DND-41 (cell line): ENCODE data around the gene PDE4C.

Experiments
- ATAC-seq: fragments of 200-7000 bp; cut with Tn5 transposase; 3 replicates; pipeline ENCODE4 v1.9.1; 2021; ENCODE audit warnings: low read depth; ENCODE audit not compliant: insufficient read depth
- DNase-seq: peaks from one replicate; pipeline ENCODE4 v3.0.0-alpha.2; 2020
- H2AFZ ChIP-seq: 2 replicates; pipeline ENCODE4 v1.6.0; 2012; ENCODE audit warnings: low read depth, low read length
- H3K27ac ChIP-seq: 2 replicates; pipeline ENCODE4 v1.5.1; 2012; ENCODE audit warnings: low read length, inconsistent platforms
- H3K27me3 ChIP-seq: fragments of 200-600 bp; sonication (generic); 2 replicates; pipeline ENCODE4 v1.6.0; 2012; ENCODE audit warnings: low read length, mild to moderate bottlenecking, inconsistent platforms; ENCODE audit not compliant: insufficient read depth, poor library complexity
- H3K36me3 ChIP-seq: 2 replicates; pipeline ENCODE4 v1.5.1; 2012; ENCODE audit warnings: low read length, inconsistent platforms; ENCODE audit not compliant: insufficient read depth
- H3K4me1 ChIP-seq: 2 replicates; pipeline ENCODE4 v1.5.1; 2012; ENCODE audit warnings: mild to moderate bottlenecking, low read length; ENCODE audit not compliant: insufficient read depth
- H3K4me2 ChIP-seq: 2 replicates; pipeline ENCODE4 v1.6.0; 2012; ENCODE audit warnings: mild to moderate bottlenecking, moderate library complexity, low read length, inconsistent platforms; ENCODE audit not compliant: insufficient read depth
- H3K4me3 ChIP-seq, 2 experiments: fragments of 200-600 bp in 1 of 2; shearing (Covaris generic) in 1 of 2; 2 replicates each; pipeline ENCODE4 v1.5.1; 2012 to 2016; ENCODE audit warnings: inconsistent platforms in 2 of 2, low read length in 2 of 2, mild to moderate bottlenecking in 2 of 2, low read depth in 1 of 2, moderate library complexity in 1 of 2
- H3K79me2 ChIP-seq: 2 replicates; pipeline ENCODE4 v1.6.0; 2012; ENCODE audit warnings: low read length, inconsistent platforms; ENCODE audit not compliant: insufficient read depth
- H3K9ac ChIP-seq: 2 replicates; pipeline ENCODE4 v1.6.0; 2012; ENCODE audit warnings: low read depth, mild to moderate bottlenecking, inconsistent platforms, low read length, moderate library complexity
- H3K9me3 ChIP-seq: 2 replicates; pipeline ENCODE4 v1.5.1; 2012; ENCODE audit warnings: low read length, moderate library complexity, mild to moderate bottlenecking, inconsistent platforms; ENCODE audit not compliant: insufficient read depth, severe bottlenecking
- H4K20me1 ChIP-seq: 2 replicates; pipeline ENCODE4 v1.6.0; 2012; ENCODE audit warnings: low read length; ENCODE audit not compliant: insufficient read depth
- CTCF ChIP-seq: IDR thresholded peaks from 2 replicates; pipeline ENCODE4 v1.5.1; 2012; ENCODE audit warnings: borderline replicate concordance, low read length, moderate library complexity, mild to moderate bottlenecking; ENCODE audit not compliant: poor library complexity, severe bottlenecking; ENCODE audit errors: extremely low read depth
- EZH2 ChIP-seq: IDR thresholded peaks from 3 replicates; pipeline ENCODE4 v1.6.1; 2012; ENCODE audit warnings: borderline replicate concordance, low read depth, mild to moderate bottlenecking, moderate library complexity, low read length, inconsistent platforms; ENCODE audit not compliant: severe bottlenecking

PDE4C gene

DNA sequence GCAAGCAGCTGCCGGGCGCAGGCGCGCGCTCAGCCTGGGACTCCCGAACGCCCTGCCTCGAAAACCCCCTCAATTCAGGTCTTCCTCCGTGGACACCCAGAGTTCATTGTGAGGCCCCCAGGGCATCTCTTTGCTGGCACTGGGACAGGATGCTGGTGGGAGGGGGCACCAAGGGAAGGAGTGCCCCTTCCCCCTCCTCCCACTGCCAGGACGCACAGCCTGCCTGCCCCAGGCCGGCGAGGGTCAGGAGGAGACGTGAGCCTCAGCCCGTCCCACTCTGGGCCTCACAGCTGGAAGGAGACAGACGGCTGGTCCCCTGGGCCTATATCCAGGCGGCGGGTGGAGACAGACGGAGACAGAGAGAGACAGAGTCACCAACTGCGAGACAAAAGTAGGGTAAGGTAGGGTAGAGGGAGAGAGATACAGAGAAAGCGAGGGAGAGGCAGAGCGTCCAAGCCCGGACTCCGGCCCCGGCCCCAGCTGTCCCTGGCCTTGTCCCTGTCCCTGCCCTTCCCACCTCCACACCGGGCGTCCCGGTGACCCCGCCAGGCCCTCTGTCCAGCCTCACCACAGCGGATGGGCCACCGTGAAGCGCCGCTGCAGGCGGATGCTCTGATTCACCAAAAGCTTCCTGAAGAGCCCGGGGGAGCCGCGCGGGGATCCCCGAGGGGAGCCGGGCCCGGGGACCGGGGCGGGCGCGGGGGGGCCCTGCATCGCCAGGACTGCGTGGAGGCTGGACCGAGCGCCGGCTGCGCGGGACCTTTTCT is at the start of gene PDE4C:
PDE4C (minus strand) TSS at position 737 of the 767 bp plus-strand sequence; CDS start at position 714, 23 bp downstream.
- Histone ChIP-seq H3K4me1 (no peaks in the 10 kb centered on the region), H3K27ac (no peak within 1 kb of the TSS), H3K4me2 (no peak within 1 kb of the TSS), H3K27me3 (no peaks in the 10 kb centered on the region), H3K36me3 (no peaks in the 10 kb centered on the region), H3K4me3 (no peak within 1 kb of the TSS), H4K20me1 (peaks cover 14% of the 10 kb centered on the region; the same call in 1 of the 2 replicates), H2AFZ (no peak within 1 kb of the TSS), H3K79me2 (no peaks in the 10 kb centered on the region), H3K9ac (no peak within 1 kb of the TSS), H3K9me3 (no peaks in the 10 kb centered on the region)
- DNase-seq, result no peak
- TF ChIP-seq EZH2 (no peak), CTCF (no peak)
- ATAC-seq, result no peak

- Histone ChIP-seq H3K27ac (no peak overlapping the region), H2AFZ (no peak overlapping the region), H3K4me3 (no peak overlapping the region), H3K79me2 (peaks cover 25% of the 10 kb centered on the region), H3K27me3 (no peaks in the 10 kb centered on the region), H3K4me1 (peaks cover 16% of the 10 kb centered on the region), H3K9me3 (no peaks in the 10 kb centered on the region), H4K20me1 (peaks cover 34% of the 10 kb centered on the region), H3K4me2 (no peak overlapping the region), H3K36me3 (peaks cover 16% of the 10 kb centered on the region), H3K9ac (no peak overlapping the region)
- no peak for DNase-seq
- TF ChIP-seq EZH2 (no peak), CTCF (no peak)
- no peak for ATAC-seq
Measured at GRCh38 chr19:18274781-18275356, 48.6 kb upstream of the PDE4C start.

DNA sequence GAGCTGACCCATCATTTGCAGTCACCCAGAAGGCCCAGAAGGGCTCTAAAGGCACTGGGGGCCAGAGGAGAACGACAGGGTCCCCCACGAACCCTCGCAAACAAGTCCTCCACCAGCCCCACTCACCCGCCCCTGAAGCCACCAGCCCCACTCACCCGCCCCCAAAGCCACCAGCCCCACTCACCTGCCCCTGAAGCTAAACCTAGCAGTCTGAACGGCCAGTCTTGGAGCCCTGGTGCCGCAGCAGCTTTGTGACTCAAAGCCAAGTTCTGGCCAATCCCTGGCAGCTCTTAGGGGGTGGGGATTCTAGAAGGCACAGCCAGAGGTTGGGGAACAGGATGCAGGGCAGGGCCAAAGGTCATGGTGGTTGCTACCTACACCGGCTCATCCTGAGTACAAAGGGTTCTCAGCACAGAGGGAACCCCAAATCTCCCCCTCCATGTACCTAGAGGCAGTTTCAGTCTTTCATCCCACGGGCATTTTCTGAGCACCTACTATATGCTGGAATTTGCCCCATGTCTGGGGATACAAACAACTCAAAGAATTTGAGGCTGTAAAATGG is 48.1 kb upstream of the PDE4C start, which contains the start of gene IQCN:
IQCN (minus strand) TSS at position 234 of the 562 bp plus-strand sequence. CDS start 4,974 bp downstream, outside the sequence.
- no peaks in the 10 kb centered on the region for H3K27me3 ChIP-seq
- H3K4me1 ChIP-seq, result peaks cover 15% of the 10 kb centered on the region
- no peak within 1 kb of the TSS for H2AFZ ChIP-seq
- H4K20me1 ChIP-seq, result peaks cover 33% of the 10 kb centered on the region
- TF ChIP-seq EZH2, result no peak
- TF ChIP-seq CTCF, result no peak
- H3K4me2 ChIP-seq, result no peak within 1 kb of the TSS
- no peak for DNase-seq
- peaks cover 15% of the 10 kb centered on the region for H3K36me3 ChIP-seq
- no peaks in the 10 kb centered on the region for H3K9me3 ChIP-seq
- H3K9ac ChIP-seq, result no peak within 1 kb of the TSS
- H3K27ac ChIP-seq, result no peak within 1 kb of the TSS
- no peak for ATAC-seq
- no peak within 1 kb of the TSS for H3K4me3 ChIP-seq
- H3K79me2 ChIP-seq, result peaks cover 21% of the 10 kb centered on the region
